MG63 (cell line): ENCODE results near the gene CYTH1. TPM values are rescaled to one million over a fixed set of nuclear protein-coding genes. Genes with fewer than 3 reads are reported as not detected.

Experiments used
- DNase-seq: peaks from one replicate; pipeline ENCODE4 v3.0.0-alpha.2; 2020
- H3K27me3 ChIP-seq: fragments of 250-450 bp; sonication (Bioruptor Pico); 2 replicates; pipeline ENCODE4 v1.5.1; 2020; ENCODE audit warnings: mild to moderate bottlenecking, moderate library complexity
- H3K36me3 ChIP-seq: fragments of 250-450 bp; sonication (Bioruptor Pico); 2 replicates; pipeline ENCODE4 v1.5.1; 2020; ENCODE audit warnings: mild to moderate bottlenecking, moderate library complexity
- H3K4me3 ChIP-seq: fragments of 250-450 bp; sonication (Bioruptor Pico); 2 replicates; pipeline ENCODE4 v1.5.1; 2020; ENCODE audit warnings: mild to moderate bottlenecking, moderate library complexity
- H3K9me3 ChIP-seq: fragments of 250-450 bp; sonication (Bioruptor Pico); 2 replicates; pipeline ENCODE4 v1.5.1; 2020; ENCODE audit warnings: mild to moderate bottlenecking, moderate library complexity
- total RNA-seq: library from RNA; depleted of rRNA; stranded (reverse); fragments of >200 nt; shearing (Covaris generic); gene quantifications from 2 replicates; pipeline ENCODE4 v1.2.3, GENCODE V29; 2014; ENCODE audit warnings: low replicate concordance; rRNA removed

CYTH1 gene
- 11.2 and 17.2 TPM in 2 replicates for total RNA-seq

- H3K27me3 ChIP-seq, result no peaks in the 10 kb centered on the region
- H3K9me3 ChIP-seq, result no peaks in the 10 kb centered on the region
- 0 out of 2 replicates have a peak, but pooled peaks cover 2% of the 10 kb centered on the region for H3K36me3 ChIP-seq
- no peak for DNase-seq
- peak within 1 kb of the TSS; percentile 87 for H3K4me3 ChIP-seq
These were observed at the start of gene CYTH1 for GRCh38 chr17:78781893-78782304. CYTH1 (minus strand) TSS chr17:78782273; CDS start chr17:78782223, 50 bp downstream.

GRCh38 chr17:78829477-78829876, 47.4 kb upstream of the CYTH1 start:
- no peak overlapping the region for H3K4me3 ChIP-seq
- no peak for DNase-seq
- H3K27me3 ChIP-seq, result no peaks in the 10 kb centered on the region
- H3K36me3 ChIP-seq, result peaks cover 93% of the 10 kb centered on the region
- H3K9me3 ChIP-seq, result no peaks in the 10 kb centered on the region

GRCh38 chr17:78828470-78829185, 46.6 kb upstream of the CYTH1 start:
- no peaks in the 10 kb centered on the region for H3K27me3 ChIP-seq
- peak; percentile 54 for DNase-seq
- H3K4me3 ChIP-seq, result no peak overlapping the region
- no peaks in the 10 kb centered on the region for H3K9me3 ChIP-seq
- peaks cover 93% of the 10 kb centered on the region for H3K36me3 ChIP-seq

- H3K27me3 ChIP-seq, result no peaks in the 10 kb centered on the region
- no peak overlapping the region for H3K4me3 ChIP-seq
- no peaks in the 10 kb centered on the region for H3K9me3 ChIP-seq
- DNase-seq, result no peak
- H3K36me3 ChIP-seq, result peaks cover 90% of the 10 kb centered on the region
These were observed 44.9 kb upstream of the CYTH1 start for GRCh38 chr17:78826836-78827509.

- peaks cover 93% of the 10 kb centered on the region for H3K36me3 ChIP-seq
- no peaks in the 10 kb centered on the region for H3K27me3 ChIP-seq
- no peak overlapping the region for H3K4me3 ChIP-seq
- H3K9me3 ChIP-seq, result no peaks in the 10 kb centered on the region
- no peak for DNase-seq
These were observed 44.3 kb upstream of the CYTH1 start for GRCh38 chr17:78826421-78826820.

GRCh38 chr17:78825696-78826095, 43.6 kb upstream of the CYTH1 start:
- H3K27me3 ChIP-seq, result no peaks in the 10 kb centered on the region
- H3K9me3 ChIP-seq, result no peaks in the 10 kb centered on the region
- H3K4me3 ChIP-seq, result no peak overlapping the region
- peaks cover 93% of the 10 kb centered on the region for H3K36me3 ChIP-seq
- no peak for DNase-seq

- H3K4me3 ChIP-seq, result no peak overlapping the region
- no peaks in the 10 kb centered on the region for H3K27me3 ChIP-seq
- H3K36me3 ChIP-seq, result peaks cover 93% of the 10 kb centered on the region
- no peaks in the 10 kb centered on the region for H3K9me3 ChIP-seq
- DNase-seq, result no peak
These were observed 42.2 kb upstream of the CYTH1 start for GRCh38 chr17:78824240-78824639.

- Histone ChIP-seq H3K36me3 (peaks cover 93% of the 10 kb centered on the region), H3K9me3 (no peaks in the 10 kb centered on the region), H3K4me3 (no peak overlapping the region), H3K27me3 (no peaks in the 10 kb centered on the region)
- no peak for DNase-seq
These were observed 41.4 kb upstream of the CYTH1 start for GRCh38 chr17:78823282-78824046.

- no peaks in the 10 kb centered on the region for H3K27me3 ChIP-seq
- H3K9me3 ChIP-seq, result no peaks in the 10 kb centered on the region
- peak; percentile 25 for DNase-seq
- H3K4me3 ChIP-seq, result no peak overlapping the region
- peaks cover 92% of the 10 kb centered on the region for H3K36me3 ChIP-seq
These were observed 40.5 kb upstream of the CYTH1 start for GRCh38 chr17:78822552-78822951.

GRCh38 chr17:78821961-78822360, 39.9 kb upstream of the CYTH1 start:
- Histone ChIP-seq H3K27me3 (no peaks in the 10 kb centered on the region), H3K36me3 (peaks cover 94% of the 10 kb centered on the region), H3K9me3 (no peaks in the 10 kb centered on the region), H3K4me3 (no peak overlapping the region)
- DNase-seq, result no peak

- H3K36me3 ChIP-seq, result peaks cover 94% of the 10 kb centered on the region
These were observed 38.8 kb upstream of the CYTH1 start for GRCh38 chr17:78820841-78821240.

GRCh38 chr17:78819806-78820792, 38.0 kb upstream of the CYTH1 start:
- Histone ChIP-seq H3K9me3 (no peaks in the 10 kb centered on the region), H3K36me3 (peaks cover 94% of the 10 kb centered on the region), H3K27me3 (no peaks in the 10 kb centered on the region), H3K4me3 (no peak overlapping the region)
- no peak for DNase-seq

More at GRCh38 chr17:78820841-78821240, 38.8 kb upstream of the CYTH1 start:
- Histone ChIP-seq H3K9me3 (no peaks in the 10 kb centered on the region), H3K4me3 (no peak overlapping the region), H3K27me3 (no peaks in the 10 kb centered on the region)
- DNase-seq, result no peak

GRCh38 chr17:78819402-78819801, 37.3 kb upstream of the CYTH1 start:
- Histone ChIP-seq H3K4me3 (no peak overlapping the region), H3K27me3 (no peaks in the 10 kb centered on the region), H3K36me3 (peaks cover 93% of the 10 kb centered on the region), H3K9me3 (no peaks in the 10 kb centered on the region)
- DNase-seq, result no peak

- no peak overlapping the region for H3K4me3 ChIP-seq
- no peaks in the 10 kb centered on the region for H3K9me3 ChIP-seq
- H3K27me3 ChIP-seq, result no peaks in the 10 kb centered on the region
- H3K36me3 ChIP-seq, result peaks cover 93% of the 10 kb centered on the region
- DNase-seq, result no peak
These were observed 36.9 kb upstream of the CYTH1 start for GRCh38 chr17:78818932-78819331.

- DNase-seq, result no peak
- H3K36me3 ChIP-seq, result peaks cover 93% of the 10 kb centered on the region
- no peak overlapping the region for H3K4me3 ChIP-seq
These were observed 36.2 kb upstream of the CYTH1 start for GRCh38 chr17:78818152-78818846.

GRCh38 chr17:78817123-78817522, 35.0 kb upstream of the CYTH1 start:
- peaks cover 94% of the 10 kb centered on the region for H3K36me3 ChIP-seq
- DNase-seq, result no peak
- H3K9me3 ChIP-seq, result no peaks in the 10 kb centered on the region
- no peak overlapping the region for H3K4me3 ChIP-seq
- no peaks in the 10 kb centered on the region for H3K27me3 ChIP-seq

More at GRCh38 chr17:78818152-78818846, 36.2 kb upstream of the CYTH1 start:
- Histone ChIP-seq H3K27me3 (no peaks in the 10 kb centered on the region), H3K9me3 (no peaks in the 10 kb centered on the region)
